Measurements from ENCODE around the gene PKNOX2.

PKNOX2 gene

DNA sequence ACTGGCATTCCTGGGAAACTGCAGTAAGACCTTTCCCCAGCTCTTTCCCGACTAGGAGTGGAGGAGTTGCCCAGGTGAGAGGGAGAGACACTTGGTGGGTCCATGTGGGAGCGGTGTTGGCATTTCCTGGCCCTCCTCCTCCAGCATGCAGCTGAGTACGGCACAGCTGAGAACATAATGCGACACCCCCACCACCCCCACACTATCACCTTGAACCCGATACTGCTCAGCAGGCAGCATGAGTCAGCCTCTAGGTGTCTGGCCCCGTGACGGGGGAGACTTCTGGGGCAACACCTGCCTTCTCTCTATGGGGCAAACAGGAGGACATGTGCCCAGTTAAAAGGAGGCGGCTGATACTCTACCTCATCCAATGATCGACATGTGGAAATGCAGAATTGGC, 64.4 kb downstream of the PKNOX2 start:
- in situ Hi-C loops (cut with MboI; ENCODE audit: low sequenced_read_pairs) = no loop called here

DNA sequence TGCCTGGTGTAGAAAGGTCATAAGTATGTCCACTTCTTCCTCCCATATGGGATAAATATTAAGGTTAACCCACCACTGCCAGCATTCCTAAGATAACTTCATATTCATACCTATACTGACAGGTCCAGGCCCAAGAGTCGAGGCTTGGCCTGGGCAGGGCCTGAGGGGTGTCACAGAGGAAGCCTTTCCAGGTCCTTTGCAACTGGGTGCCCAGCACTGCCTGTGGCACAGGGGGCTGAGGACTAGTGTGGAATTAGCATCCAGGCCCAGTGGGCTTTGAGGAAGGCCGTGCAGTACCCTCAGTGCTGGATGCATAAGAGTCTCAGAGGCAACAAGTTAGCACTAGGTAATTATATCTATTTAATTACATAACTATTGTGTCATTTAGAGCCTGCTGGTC, 65.4 kb downstream of the PKNOX2 start:
- in situ Hi-C loops (cut with MboI; ENCODE audit: low sequenced_read_pairs) = no loop called here

DNA sequence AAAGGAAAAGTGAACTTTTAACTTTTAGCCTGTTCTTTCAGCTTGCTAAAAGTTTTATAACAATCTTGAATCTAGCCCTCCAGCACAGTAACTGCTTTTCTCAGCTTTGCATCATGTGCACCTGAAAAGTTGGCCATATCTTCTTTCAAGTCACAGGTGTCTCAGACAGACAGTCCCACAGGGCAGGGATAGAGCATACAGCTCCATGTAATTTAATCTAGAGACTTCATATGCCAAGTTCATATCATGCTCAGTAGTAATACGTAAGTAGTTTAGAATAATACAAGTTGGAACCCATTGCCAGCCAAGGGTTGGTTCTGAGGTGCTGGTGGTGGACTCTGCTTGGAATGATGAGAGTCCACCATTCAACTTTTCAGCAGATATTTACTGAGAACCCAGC, 68.6 kb downstream of the PKNOX2 start:
- in situ Hi-C loops (cut with MboI; ENCODE audit: low sequenced_read_pairs) = no loop called here

DNA sequence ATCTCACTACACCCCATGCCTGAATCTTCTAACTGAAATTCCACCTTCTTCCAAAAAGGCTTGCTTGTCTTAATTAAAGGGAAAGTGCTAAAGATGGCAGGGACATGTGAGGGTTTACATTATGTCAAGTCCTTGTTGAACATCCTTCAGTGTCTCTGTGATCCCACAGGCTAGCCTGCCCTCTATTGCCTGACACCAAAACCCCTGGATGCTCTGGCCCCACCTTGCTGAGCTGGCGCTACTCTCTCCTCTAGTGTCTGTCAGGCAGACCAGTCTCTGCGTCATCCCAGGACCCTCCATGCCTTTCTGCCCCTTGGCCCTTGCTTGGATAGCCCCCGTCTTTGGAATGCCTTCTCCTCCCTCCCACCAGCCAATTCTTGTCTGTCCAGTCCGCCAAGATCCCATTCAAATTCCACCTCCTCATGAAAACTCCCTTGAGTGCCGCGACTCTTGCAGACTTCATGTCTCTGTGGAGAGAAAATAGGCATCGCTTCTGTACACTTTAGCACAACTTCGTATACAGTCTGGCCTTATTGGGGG, 69.3 kb downstream of the PKNOX2 start:
- in situ Hi-C loops (cut with MboI; ENCODE audit: low sequenced_read_pairs) = no loop called here

DNA sequence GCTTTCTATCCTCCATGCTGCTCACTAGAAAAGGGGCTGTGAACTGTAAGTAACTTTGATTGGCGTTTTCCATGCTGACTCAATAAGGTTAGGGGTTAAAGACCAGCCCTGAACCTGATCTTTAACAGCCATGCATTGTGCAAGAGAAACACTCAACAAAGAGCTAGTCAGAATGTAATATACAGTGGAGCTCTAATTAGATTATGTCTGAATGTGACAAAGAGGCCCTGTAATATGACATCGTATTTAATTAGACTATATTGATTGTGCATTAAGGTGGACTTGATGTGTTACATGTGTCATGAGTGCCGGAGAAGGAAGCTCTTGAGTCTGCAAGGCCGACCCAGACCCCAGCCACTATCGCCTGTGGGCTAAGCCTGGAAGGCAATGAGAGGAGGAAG, 70.5 kb downstream of the PKNOX2 start:
- in situ Hi-C loops (cut with MboI; ENCODE audit: low sequenced_read_pairs) = no loop called here

DNA sequence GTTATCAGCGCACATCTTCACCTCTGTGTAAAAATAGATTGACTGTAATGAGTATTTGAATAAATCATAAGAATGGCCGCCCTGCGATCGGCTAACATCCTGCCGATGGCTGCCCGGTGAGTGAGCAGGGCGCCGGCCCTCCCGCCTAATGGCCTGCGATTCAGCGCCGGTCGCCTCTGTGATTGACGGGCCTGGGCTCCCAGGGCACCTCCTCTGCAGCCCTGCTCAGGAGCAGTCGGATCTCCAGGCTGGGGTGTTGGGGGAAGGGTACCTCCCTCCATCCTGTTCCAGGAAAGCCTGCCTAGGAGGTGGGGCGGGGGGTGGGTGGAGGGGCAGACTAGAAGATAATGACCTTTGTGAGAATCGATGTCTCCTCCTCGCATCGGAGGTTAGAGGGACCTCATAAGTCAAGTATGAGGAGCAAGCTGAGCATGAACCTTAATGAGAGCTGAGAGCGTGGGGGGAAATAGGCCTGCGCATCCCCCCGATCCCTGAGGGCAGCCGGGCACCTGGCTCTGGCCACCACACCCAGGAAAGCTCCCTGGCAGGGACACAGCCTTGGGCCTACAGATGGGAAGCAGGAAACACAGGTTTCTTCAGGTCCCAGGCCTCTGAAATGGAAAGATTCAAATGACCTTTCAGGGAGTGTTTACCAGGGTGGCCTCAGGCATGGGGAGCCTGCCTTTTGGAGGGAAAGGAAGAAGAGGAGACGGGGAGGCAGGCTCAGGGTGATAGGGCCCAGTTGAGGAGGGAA, 71.7 kb downstream of the PKNOX2 start:
- in situ Hi-C loops (cut with MboI; ENCODE audit: low sequenced_read_pairs) = no loop called here

DNA sequence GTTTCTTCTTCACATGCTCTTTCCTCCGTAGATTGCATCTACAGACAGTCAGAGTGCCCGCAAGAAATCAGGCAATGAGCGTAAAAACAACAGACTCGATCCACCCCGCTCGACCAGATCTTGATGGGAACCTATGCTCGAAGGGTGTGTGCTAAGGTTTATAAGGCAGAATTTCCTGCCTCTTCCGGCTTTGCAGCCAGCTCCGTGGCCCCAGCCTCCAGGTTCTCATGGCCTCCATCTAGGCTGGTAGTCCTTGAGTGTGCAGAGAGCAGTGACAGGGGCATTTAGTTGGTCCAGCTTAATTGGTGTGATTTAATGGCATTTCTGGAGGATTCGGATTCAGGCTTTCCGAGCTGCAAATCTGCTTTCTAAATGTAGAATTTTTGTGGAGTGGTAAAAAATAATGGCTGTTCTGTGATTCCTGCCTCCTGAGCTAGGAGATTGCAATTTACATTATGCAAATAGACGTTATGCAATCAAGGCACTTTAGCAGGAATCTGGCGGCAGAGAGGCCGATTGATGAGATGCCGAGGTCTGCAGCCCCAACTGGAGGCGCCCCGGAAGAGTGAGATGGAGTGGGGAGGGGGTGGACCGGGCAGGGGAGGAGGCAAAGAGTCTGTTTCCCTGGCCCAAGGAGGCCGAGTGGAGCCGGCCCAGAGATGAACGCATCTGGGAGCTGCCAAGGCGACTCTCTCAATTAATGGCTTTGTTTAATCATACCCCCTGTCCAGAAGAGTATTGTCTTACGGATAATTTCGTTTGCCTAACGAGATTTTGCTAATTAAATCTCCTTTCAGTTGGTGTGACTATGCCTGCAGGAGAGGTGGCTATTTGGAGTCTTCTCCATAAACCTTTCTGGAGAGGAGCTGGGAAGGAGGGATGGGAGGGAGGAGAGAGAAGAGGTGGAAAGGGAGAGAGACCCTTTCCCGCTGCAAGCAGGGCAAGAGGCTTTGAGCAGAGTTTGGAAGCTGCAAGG, 75.3 kb downstream of the PKNOX2 start:
- in situ Hi-C loops (cut with MboI; ENCODE audit: low sequenced_read_pairs) = no loop called here

DNA sequence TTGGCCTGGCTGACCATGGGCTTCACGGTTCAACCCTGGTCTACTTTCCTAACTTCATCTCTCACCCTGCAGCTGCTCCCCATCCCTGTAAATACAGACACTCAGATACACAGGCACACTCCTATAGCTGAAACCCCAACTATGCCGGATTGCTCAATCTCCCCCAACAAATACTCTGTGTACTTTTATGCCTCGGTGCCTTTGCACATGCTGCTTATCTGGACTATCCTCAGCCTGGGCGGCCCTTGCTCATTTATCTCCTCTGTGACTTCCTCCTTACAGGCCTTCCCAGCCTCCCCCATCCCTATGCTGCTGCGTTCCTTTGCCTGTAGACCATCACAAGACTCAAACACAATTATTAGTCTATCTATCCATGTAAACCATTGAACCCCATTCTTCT, 76.6 kb downstream of the PKNOX2 start:
- in situ Hi-C loops (cut with MboI; ENCODE audit: low sequenced_read_pairs) = no loop called here

DNA sequence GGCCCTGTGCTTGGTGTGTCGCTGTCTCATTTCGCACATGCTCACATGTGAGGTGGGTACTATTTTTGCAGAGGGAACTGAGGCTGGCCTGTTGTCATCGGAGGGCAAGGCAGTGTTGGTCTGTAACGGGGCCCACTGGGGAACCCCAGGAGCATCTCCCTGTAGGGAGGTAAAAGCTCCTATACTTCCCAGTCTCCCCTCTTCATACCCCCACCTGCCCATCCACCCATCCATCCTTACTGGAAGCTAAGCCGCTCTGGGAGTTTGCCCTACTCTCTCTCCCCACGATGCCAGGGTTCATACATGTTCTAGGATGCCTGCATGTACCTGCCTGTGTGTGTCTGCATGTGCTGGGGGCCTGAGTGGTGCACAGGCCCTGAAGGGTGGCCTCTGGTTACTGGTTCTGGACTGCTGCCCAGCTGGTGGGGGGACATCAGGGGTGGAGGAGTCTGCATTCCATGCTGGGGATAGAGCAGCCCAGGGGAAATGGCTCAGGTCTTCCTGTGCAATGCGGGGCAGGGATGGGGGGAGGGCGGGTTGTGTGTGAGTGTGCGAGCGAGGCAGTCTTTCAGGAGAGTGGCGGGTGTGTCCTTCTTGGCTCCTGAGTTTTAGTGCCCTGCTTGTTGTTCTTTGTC, 77.7 kb downstream of the PKNOX2 start:
- in situ Hi-C loops (cut with MboI; ENCODE audit: low sequenced_read_pairs) = no loop called here

DNA sequence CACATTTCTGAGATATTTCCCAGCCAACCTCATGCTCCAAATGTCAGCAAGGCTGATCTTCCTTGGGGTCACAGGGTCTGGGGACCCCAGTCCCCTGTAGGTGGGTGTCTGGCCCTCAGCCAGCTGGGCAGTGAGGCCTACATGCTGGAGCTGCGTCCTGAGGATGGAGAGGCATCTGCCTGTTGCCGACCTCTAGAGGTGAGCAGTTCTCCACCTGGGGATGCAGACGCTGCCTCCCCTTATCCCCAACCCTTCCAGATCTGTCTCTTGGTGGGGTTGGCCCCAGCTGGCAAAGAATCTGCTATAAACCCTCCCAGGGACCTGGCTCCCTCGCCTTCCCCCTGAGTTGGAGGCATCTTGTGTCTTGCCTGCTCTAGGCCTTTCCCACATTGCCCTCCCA, 79.6 kb downstream of the PKNOX2 start:
- in situ Hi-C loops (cut with MboI; ENCODE audit: low sequenced_read_pairs) = no loop called here

DNA sequence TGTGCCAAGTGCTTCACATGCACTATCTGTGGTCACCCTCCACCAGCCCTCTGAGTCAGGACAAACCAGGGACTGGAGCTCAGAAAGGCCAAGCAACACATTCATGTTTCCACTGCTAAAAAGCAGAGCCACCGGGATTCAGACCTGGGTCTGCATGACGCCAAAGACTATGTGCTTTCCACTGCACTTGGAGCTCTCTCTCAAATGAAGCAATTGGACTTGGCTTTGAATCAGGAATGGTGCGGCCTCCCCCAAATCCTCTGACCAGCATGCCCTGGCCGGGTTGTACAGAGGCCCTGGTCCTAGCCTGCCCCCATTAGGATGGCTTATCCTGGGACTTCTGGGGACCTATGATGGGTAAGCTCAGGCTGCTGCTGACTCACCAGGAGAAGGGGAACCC, 80.7 kb downstream of the PKNOX2 start:
- in situ Hi-C loops (cut with MboI; ENCODE audit: low sequenced_read_pairs) = no loop called here

DNA sequence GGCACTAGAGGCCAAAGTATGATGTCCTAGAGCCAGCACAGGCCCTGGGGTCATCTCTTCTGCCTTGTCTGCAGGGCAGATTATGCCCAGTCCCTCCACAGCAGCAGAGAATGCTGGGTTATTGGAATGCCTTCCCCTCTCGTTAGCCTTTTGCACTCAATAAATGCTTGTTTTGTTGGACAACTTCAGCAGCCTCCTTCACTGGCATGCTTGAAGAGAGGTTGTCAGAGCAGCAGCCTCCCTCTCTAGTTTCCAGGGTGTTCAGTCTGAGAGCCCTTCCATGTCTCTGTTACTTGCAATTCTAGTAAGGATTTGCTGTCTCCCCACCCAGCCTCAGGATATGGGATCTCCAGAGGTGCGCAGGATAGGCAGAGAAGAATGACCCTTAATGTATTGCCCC, 82.9 kb downstream of the PKNOX2 start:
- in situ Hi-C loops (cut with MboI; ENCODE audit: low sequenced_read_pairs) = no loop called here

DNA sequence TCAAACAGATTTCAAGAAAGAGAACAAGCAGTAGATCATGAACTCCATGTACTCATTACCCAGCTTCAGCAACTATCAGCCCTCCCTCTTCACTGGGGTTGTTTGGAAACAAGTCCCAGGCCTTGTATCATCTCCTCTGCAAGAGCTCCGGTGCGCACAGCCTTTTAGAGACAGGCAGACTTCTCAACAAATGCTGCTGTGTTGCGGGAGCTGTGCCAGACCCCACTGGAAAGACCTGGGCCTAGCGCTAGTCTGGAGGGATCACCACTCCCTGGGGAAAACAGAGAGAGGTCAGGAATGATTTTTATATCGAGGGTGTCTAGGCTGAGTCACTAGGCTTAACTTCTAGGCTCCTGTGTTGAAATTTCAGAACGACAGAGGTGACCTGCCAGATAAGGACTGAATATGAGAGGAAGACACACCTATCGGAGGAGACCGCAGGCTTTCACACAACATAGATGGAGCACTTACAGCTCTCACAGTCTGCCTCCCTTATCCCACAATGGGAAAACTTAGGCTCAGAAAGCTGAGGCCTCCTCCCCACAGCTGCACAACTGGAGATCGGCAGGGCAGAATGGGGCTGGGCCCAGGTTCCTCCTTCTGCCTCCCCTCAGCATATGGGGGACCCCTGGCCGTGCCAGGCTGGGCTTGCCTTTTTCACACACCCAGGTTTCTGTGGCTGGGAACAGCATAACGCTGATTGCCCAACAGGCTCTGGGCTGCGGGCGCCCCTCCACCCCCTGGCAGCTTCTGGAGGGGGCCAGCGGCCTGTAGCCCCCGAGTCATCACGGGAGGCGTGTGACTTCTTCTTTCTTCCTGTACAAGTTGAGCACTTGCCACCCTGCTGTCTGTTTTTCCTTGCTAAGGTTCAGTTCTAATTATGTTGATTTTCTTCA, 86.0 kb downstream of the PKNOX2 start:
- in situ Hi-C loops (cut with MboI; ENCODE audit: low sequenced_read_pairs) = no loop called here

DNA sequence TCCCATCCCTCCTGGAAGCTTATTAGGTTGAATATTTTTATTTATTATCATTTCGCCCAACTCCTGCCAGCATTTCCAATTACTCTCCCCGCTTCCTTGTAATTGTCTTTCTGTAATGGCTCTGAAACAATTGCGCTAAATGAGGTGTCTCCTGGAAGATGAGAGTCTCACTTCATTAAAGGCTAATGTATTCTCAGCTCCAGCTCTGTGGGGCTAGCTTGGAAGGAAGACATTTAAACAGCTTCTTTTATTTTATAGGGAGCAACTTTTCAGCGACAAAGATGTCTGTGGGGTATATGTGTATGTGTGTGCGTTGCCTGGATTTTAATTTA, 86.6 kb downstream of the PKNOX2 start:
- in situ Hi-C loops (cut with MboI; ENCODE audit: low sequenced_read_pairs) = no loop called here

DNA sequence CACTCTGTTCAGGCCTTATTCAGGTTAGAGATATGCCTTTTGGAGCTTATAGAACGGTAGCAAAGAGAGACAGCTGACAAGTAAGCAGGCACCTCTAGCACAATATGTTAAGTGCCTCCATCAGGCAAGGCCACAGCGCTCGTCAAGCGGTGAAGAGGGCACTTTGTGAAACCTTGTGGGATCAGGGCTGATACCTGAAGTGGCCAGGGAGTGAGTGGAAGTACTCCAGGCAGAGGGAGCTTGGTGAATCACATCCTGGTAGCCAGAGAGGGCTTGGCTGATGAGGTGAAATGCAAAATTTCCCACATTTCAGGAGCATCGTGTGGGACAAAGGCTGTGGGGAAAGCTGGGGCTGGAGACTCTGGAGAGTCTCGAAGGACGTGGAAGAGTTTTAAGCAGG, 87.4 kb downstream of the PKNOX2 start:
- in situ Hi-C loops (cut with MboI; ENCODE audit: low sequenced_read_pairs) = no loop called here

DNA sequence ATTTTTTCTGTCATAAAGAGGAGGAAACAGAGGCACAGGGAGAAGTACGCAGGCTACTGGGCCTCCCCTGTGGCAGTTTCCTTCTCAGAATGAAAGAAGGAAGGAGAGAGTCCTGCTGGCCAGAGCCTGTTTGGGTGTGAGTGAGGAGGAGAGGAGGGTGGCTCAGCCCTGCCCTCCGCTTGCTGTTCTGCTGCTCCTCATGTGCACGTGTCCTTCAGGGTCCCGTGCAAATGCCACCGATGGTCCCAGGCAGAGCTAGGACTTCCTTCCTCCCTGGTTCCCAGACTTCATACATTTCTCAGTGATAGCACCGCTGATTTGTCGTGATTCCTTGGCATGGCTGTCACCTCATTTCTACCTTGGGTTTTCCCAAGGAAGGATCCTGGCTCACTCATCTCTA, 88.7 kb downstream of the PKNOX2 start:
- in situ Hi-C loops (cut with MboI; ENCODE audit: low sequenced_read_pairs) = no loop called here

DNA sequence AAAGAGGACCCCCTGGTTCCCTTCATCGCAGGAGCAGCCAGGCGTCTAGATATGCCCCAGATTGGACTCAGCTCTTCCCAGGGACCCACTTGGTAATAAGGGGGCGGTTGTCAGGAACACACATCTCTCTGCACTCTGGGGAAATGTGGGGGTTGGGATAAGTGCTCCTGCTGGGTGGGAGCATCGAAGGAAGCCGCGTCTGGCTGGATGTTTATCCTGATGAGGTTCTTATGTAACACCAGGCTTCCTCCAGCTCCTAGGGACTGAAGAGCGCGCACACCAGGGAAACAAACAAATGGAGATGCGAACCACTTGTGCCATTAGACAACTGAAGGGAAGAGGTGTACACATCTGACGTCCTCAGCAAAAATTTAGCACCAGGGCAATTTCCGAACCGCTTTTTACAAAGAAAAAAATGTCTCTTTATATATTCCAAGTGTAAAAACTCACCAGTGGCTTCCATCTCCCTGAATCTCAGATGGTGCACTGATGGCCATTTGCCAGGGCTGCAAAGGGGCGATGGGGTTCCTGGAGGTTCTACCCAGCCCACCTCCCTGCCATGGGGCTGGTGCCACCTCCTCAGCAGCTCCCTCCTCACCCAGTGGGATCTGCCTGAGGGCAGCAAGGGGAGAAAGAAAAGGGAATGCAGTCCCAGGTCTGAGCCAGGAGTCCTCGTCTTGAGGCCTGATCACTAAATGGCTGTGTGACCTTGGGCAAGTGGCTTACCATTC, 89.4 kb downstream of the PKNOX2 start:
- in situ Hi-C loops (cut with MboI; ENCODE audit: low sequenced_read_pairs) = no loop called here

DNA sequence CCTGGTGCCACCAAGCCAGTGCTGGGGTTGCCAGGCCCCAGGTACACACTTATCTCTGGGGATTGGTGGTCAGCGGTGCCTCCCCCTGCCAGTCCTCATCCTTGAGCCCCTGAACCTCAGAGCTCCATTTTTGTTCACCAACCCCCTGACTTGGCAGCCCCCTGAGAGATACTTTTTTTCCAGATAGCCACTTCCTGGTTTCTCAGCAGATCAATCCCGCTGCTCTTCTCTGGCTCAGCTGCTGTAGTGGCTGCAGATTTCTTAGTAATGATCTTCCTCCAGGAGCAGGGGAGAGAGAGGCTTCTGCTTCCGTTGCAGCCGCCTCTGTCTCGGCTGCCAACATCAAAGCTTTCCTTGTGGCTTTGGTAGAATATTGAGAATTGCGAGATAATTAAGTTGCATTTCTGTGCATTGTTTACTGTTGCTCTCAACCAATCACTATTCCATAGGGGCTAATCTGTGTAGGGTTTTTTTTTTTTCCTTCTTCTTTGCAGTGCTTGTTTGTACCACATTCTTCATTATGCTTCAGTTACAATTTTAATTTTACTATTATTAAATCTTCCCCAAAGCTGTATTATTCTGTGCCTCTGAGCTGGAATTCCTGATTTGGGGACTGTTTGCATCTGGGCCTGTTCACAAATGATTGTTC, 92.1 kb downstream of the PKNOX2 start:
- in situ Hi-C loops (cut with MboI; ENCODE audit: low sequenced_read_pairs) = no loop called here

DNA sequence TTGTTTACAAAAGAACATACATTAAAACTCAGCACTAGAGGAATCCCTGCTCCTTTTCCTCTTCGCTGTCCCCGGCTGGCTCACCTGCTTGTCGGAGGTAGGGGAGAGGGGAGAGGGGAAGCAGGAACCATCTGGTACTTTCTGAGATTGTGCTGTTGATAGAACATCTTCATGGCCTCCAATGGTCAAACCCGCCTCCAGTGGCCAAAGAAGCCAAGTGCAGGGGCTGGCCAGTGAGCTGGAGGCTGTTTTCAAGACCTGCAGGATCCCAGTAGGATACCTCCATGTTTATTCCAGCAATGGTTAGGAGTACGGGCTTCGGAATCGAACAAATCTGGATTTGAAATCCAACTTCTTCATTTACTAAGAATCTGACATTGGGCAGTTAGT, 92.6 kb downstream of the PKNOX2 start:
- in situ Hi-C loops (cut with MboI; ENCODE audit: low sequenced_read_pairs) = no loop called here
